GM19239 (cell line): ENCODE measurements around the gene SRGN.
A peak's percentile ranks its signal among the peaks of the same experiment; 100 is the strongest.

Experiments used
- DNase-seq: peaks from one replicate; pipeline ENCODE4 v3.0.0; 2011; ENCODE audit warnings: low spot score; ENCODE audit not compliant: insufficient read length
- FAIRE-seq: peaks from 2 replicates; lab custom pipeline; 2011; peaks lifted over from hg19 to GRCh38; lab: Jason Lieb, UNC

SRGN gene

GRCh38 chr10:69060127-69060798 lies 27.6 kb upstream of the SRGN start:
- FAIRE-seq (no peak), DNase-seq (no peak)

- DNase-seq (no peak), FAIRE-seq (peak; percentile 95)
These were observed 26.4 kb upstream of the SRGN start for GRCh38 chr10:69061305-69062161.

GRCh38 chr10:69062901-69063300 lies 25.0 kb upstream of the SRGN start:
- FAIRE-seq (no peak), DNase-seq (no peak)

GRCh38 chr10:69064762-69065328 lies 23.1 kb upstream of the SRGN start:
- DNase-seq, result no peak
- no peak for FAIRE-seq

GRCh38 chr10:69065406-69066361 lies 22.2 kb upstream of the SRGN start:
- peak; percentile 90 for FAIRE-seq
- no peak for DNase-seq

GRCh38 chr10:69067189-69067588 lies 20.7 kb upstream of the SRGN start:
- DNase-seq (no peak), FAIRE-seq (no peak)

- no peak for FAIRE-seq
These were observed 19.4 kb upstream of the SRGN start for GRCh38 chr10:69068549-69068948.

GRCh38 chr10:69069090-69070042 lies 18.5 kb upstream of the SRGN start:
- DNase-seq (no peak), FAIRE-seq (no peak)

More at GRCh38 chr10:69068549-69068948, 19.4 kb upstream of the SRGN start:
- DNase-seq, result no peak

GRCh38 chr10:69070951-69071350 lies 17.0 kb upstream of the SRGN start:
- DNase-seq (no peak), FAIRE-seq (no peak)

- FAIRE-seq (no peak), DNase-seq (no peak)
These were observed 16.3 kb upstream of the SRGN start for GRCh38 chr10:69071610-69072009.

GRCh38 chr10:69073026-69073425 lies 14.9 kb upstream of the SRGN start:
- no peak for DNase-seq

GRCh38 chr10:69073736-69074364 lies 14.1 kb upstream of the SRGN start:
- FAIRE-seq (peak; percentile 23), DNase-seq (no peak)

More at GRCh38 chr10:69073026-69073425, 14.9 kb upstream of the SRGN start:
- no peak for FAIRE-seq

GRCh38 chr10:69074532-69074931 lies 13.4 kb upstream of the SRGN start:
- no peak for FAIRE-seq

GRCh38 chr10:69075431-69075830 lies 12.5 kb upstream of the SRGN start:
- FAIRE-seq (no peak), DNase-seq (no peak)

More at GRCh38 chr10:69074532-69074931, 13.4 kb upstream of the SRGN start:
- no peak for DNase-seq

GRCh38 chr10:69078311-69078710 lies 9.6 kb upstream of the SRGN start:
- DNase-seq (no peak), FAIRE-seq (no peak)

- FAIRE-seq (no peak), DNase-seq (no peak)
These were observed 7.7 kb upstream of the SRGN start for GRCh38 chr10:69080226-69080625.

- no peak for FAIRE-seq
These were observed 1.8 kb upstream of the SRGN start for GRCh38 chr10:69086001-69086509.

GRCh38 chr10:69088471-69088769 lies 517 bp downstream of the SRGN start:
- FAIRE-seq (peak; percentile 21), DNase-seq (no peak)

More at GRCh38 chr10:69086001-69086509, 1.8 kb upstream of the SRGN start:
- DNase-seq, result no peak
